ENCODE data around the gene FHAD1. TPM values are rescaled to one million over a fixed set of nuclear protein-coding genes. Genes with fewer than 3 reads are reported as not detected.

FHAD1 gene
- total and polyA plus RNA-seq, 2 of the 13 experiments (the other 11 are each of a cell fraction or from before 2014, with no cell fraction given): not detected

DNA sequence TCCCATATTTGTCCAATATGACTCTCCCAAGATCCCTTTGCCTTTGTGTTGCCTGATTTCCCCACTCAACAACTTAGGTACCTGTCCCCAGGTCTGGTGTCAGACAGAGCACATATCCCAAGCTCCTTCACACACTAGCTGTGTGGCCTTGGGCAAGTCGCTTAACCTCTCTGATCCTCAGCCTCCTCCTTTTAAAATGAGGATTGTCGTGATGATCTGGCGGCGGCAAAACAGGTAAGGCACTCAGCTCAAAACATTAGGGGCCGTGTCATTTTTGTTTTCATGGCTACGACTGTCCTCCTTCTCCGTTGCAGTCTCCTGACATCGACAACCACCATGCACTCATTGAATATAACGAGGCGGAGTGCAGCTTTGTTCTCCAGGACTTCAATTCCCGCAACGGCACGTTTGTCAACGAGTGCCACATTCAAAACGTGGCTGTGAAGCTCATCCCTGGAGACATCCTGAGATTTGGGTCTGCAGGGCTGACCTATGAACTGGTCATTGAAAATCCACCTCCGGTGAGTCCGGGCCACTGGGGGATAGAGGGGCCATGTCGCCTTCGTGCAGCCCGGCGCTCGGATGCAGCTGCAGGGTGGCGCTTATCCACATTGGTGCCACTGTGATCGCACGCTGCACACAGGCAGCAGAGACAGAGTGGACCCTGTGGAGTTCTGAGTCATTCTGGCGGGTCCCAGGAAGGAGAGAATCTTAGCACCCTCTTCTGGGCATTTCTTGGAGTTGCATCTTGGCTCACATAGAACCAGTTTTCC, 25.2 kb downstream of the FHAD1 start (continued):
- TF ChIP-seq, protein P1, sequence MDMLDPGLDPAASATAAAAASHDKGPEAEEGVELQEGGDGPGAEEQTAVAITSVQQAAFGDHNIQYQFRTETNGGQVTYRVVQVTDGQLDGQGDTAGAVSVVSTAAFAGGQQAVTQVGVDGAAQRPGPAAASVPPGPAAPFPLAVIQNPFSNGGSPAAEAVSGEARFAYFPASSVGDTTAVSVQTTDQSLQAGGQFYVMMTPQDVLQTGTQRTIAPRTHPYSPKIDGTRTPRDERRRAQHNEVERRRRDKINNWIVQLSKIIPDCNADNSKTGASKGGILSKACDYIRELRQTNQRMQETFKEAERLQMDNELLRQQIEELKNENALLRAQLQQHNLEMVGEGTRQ (IDR thresholded peaks at IDR 0.05; ENCODE audit: low read depth, low read length): no peak
- TF ChIP-seq, protein P1 (CRISPR knock-in tag; IDR thresholded peaks at IDR 0.05; ENCODE audit: borderline replicate concordance): no peak
- no peak for TF ChIP-seq ZNF615 (CRISPR knock-in tag; IDR thresholded peaks at IDR 0.05; ENCODE audit: borderline replicate concordance)
- TF ChIP-seq ZSCAN21 (CRISPR knock-in tag; IDR thresholded peaks at IDR 0.05; ENCODE audit: borderline replicate concordance): peak; percentile 57; the same call in 1 of the 2 replicates
- TF ChIP-seq, protein P2, sequence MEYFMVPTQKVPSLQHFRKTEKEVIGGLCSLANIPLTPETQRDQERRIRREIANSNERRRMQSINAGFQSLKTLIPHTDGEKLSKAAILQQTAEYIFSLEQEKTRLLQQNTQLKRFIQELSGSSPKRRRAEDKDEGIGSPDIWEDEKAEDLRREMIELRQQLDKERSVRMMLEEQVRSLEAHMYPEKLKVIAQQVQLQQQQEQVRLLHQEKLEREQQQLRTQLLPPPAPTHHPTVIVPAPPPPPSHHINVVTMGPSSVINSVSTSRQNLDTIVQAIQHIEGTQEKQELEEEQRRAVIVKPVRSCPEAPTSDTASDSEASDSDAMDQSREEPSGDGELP (IDR thresholded peaks at IDR 0.05; ENCODE audit: borderline replicate concordance, low read depth): peak; percentile 25; the same call in 1 of the 2 replicates
- TF ChIP-seq ZNF484 (CRISPR knock-in tag; IDR thresholded peaks at IDR 0.05; ENCODE audit: borderline replicate concordance, low read depth): no peak
- no peak for TF ChIP-seq POGZ (CRISPR knock-in tag; IDR thresholded peaks at IDR 0.05)
- no peak for TF ChIP-seq MLLT10 (CRISPR knock-in tag; IDR thresholded peaks at IDR 0.05)
- peak; percentile 6; the same call in 1 of the 2 replicates for TF ChIP-seq FOXO1 (CRISPR knock-in tag; IDR thresholded peaks at IDR 0.05)
- no peak for TF ChIP-seq NR2F1 (CRISPR knock-in tag; IDR thresholded peaks at IDR 0.05)
- no peak for TF ChIP-seq MBD4 (IDR thresholded peaks at IDR 0.05; ENCODE audit: borderline replicate concordance, low read length)
- TF ChIP-seq KDM1A (CRISPR knock-in tag; IDR thresholded peaks at IDR 0.05): 0 out of 2 replicates have a peak, but pooled peaks have one; percentile 15
- TF ChIP-seq, protein P3, sequence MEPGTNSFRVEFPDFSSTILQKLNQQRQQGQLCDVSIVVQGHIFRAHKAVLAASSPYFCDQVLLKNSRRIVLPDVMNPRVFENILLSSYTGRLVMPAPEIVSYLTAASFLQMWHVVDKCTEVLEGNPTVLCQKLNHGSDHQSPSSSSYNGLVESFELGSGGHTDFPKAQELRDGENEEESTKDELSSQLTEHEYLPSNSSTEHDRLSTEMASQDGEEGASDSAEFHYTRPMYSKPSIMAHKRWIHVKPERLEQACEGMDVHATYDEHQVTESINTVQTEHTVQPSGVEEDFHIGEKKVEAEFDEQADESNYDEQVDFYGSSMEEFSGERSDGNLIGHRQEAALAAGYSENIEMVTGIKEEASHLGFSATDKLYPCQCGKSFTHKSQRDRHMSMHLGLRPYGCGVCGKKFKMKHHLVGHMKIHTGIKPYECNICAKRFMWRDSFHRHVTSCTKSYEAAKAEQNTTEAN (CRISPR knock-in tag; conservative IDR thresholded peaks at IDR 0.05): no peak
- TF ChIP-seq HDAC2 (CRISPR knock-in tag; IDR thresholded peaks at IDR 0.05): 0 out of 2 replicates have a peak, but pooled peaks have one; percentile 29
- TF ChIP-seq NR1H2 (CRISPR knock-in tag; IDR thresholded peaks at IDR 0.05; ENCODE audit: borderline replicate concordance, low read depth): no peak
- no peak for TF ChIP-seq HMGA1 (CRISPR knock-in tag; conservative IDR thresholded peaks at IDR 0.05)
- TF ChIP-seq, protein P4, sequence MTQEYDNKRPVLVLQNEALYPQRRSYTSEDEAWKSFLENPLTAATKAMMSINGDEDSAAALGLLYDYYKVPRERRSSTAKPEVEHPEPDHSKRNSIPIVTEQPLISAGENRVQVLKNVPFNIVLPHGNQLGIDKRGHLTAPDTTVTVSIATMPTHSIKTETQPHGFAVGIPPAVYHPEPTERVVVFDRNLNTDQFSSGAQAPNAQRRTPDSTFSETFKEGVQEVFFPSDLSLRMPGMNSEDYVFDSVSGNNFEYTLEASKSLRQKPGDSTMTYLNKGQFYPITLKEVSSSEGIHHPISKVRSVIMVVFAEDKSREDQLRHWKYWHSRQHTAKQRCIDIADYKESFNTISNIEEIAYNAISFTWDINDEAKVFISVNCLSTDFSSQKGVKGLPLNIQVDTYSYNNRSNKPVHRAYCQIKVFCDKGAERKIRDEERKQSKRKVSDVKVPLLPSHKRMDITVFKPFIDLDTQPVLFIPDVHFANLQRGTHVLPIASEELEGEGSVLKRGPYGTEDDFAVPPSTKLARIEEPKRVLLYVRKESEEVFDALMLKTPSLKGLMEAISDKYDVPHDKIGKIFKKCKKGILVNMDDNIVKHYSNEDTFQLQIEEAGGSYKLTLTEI (CRISPR knock-in tag; conservative IDR thresholded peaks at IDR 0.05): no peak
- TF ChIP-seq, protein P5, sequence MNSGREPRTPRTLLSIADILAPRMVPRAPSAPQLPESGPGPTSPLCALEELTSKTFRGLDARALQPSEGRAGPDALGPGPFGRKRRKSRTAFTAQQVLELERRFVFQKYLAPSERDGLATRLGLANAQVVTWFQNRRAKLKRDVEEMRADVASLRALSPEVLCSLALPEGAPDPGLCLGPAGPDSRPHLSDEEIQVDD (CRISPR knock-in tag; IDR thresholded peaks at IDR 0.05; ENCODE audit: borderline replicate concordance): no peak
- TF ChIP-seq, protein P6, sequence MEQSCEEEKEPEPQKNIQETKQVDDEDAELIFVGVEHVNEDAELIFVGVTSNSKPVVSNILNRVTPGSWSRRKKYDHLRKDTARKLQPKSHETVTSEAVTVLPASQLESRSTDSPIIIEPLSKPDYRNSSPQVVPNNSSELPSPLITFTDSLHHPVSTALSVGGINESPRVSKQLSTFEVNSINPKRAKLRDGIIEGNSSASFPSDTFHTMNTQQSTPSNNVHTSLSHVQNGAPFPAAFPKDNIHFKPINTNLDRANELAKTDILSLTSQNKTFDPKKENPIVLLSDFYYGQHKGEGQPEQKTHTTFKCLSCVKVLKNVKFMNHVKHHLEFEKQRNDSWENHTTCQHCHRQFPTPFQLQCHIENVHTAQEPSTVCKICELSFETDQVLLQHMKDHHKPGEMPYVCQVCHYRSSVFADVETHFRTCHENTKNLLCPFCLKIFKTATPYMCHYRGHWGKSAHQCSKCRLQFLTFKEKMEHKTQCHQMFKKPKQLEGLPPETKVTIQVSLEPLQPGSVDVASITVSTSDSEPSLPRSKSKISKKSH (CRISPR knock-in tag; IDR thresholded peaks at IDR 0.05; ENCODE audit: borderline replicate concordance): peak; percentile 84; the same call in 1 of the 2 replicates
- no peak for TF ChIP-seq MED13 (CRISPR knock-in tag; IDR thresholded peaks at IDR 0.05)
- no peak for TF ChIP-seq RORA (CRISPR knock-in tag; IDR thresholded peaks at IDR 0.05)

Data from HepG2 (cell line).